Fibroblast of lung (primary cell): Measurements from ENCODE around the gene ATXN7L1. TPM values are rescaled to one million over a fixed set of nuclear protein-coding genes. Genes with fewer than 3 reads are reported as not detected.

Experiments
- DNase-seq, 2 donors: peaks; one replicate each; pipeline versions ENCODE4 v3.0.0 to v3.0.0-alpha.2; 2010; ENCODE audit warnings: low read depth in 2 of 2
- H2AFZ ChIP-seq: 2 replicates; pipeline ENCODE4 v1.5.1; 2012; ENCODE audit warnings: low read length, control low read depth, inconsistent platforms
- H3K27ac ChIP-seq: 2 replicates; pipeline ENCODE4 v1.5.1; 2011; ENCODE audit warnings: low read length, control low read depth; ENCODE audit not compliant: insufficient read depth
- H3K27me3 ChIP-seq: 2 replicates; pipeline ENCODE4 v1.5.1; 2011; ENCODE audit warnings: mild to moderate bottlenecking, low read length; ENCODE audit not compliant: control insufficient read depth, insufficient read depth
- H3K36me3 ChIP-seq: 2 replicates; pipeline ENCODE4 v1.5.1; 2011; ENCODE audit warnings: low read length; ENCODE audit not compliant: control insufficient read depth, insufficient read depth
- H3K4me1 ChIP-seq: 2 replicates; pipeline ENCODE4 v1.5.1; 2011; ENCODE audit warnings: low read length; ENCODE audit not compliant: control insufficient read depth, insufficient read depth; ENCODE audit errors: extremely low read depth
- H3K4me2 ChIP-seq: 2 replicates; pipeline ENCODE4 v1.5.1; 2011; ENCODE audit warnings: low read length, control low read depth; ENCODE audit not compliant: insufficient read depth; ENCODE audit errors: extremely low read depth
- H3K4me3 ChIP-seq, 4 experiments: fragments of 200-600 bp in 1 of 4; sonication (generic) in 1 of 4; replicated peaks in 1 of 4; 2 replicates each; pipeline ENCODE4 v1.5.1; 2011 to 2016; ENCODE audit warnings: low read length in 4 of 4, low read depth in 3 of 4, mild to moderate bottlenecking in 3 of 4, control low read depth in 2 of 4, inconsistent platforms in 1 of 4, mixed read lengths in 1 of 4; ENCODE audit not compliant: insufficient read depth in 1 of 4; ENCODE audit errors: control extremely low read depth in 1 of 4
- H3K79me2 ChIP-seq: 2 replicates; pipeline ENCODE4 v1.5.1; 2012; ENCODE audit warnings: mild to moderate bottlenecking, low read length, inconsistent platforms; ENCODE audit not compliant: control insufficient read depth, insufficient read depth
- H3K9ac ChIP-seq: 2 replicates; pipeline ENCODE4 v1.5.1; 2011; ENCODE audit warnings: mild to moderate bottlenecking, low read length, control low read depth; ENCODE audit not compliant: insufficient read depth
- H3K9me3 ChIP-seq: 2 replicates; pipeline ENCODE4 v1.5.1; 2012; ENCODE audit warnings: low read depth, low read length; ENCODE audit not compliant: control insufficient read depth, insufficient read depth
- H4K20me1 ChIP-seq: 2 replicates; pipeline ENCODE4 v1.5.1; 2011; ENCODE audit warnings: low read length; ENCODE audit not compliant: control insufficient read depth, insufficient read depth; ENCODE audit errors: extremely low read depth
- EZH2 ChIP-seq: IDR thresholded peaks from 2 replicates; pipeline ENCODE4 v1.5.1; 2012; ENCODE audit warnings: low read length, control low read depth, mild to moderate bottlenecking; ENCODE audit errors: missing control alignments
- polyA plus RNA-seq, 2 donors: library from polyadenylated mRNA; depleted of rRNA in 1 of 2; stranded (reverse) in 1 of 2; unstranded in 1 of 2; fragments of >200 nt; gene quantifications; 2 replicates each; pipeline ENCODE4 v1.2.1, GENCODE V29; 2011 to 2012; ENCODE audit warnings: missing spikeins in 1 of 2
- total RNA-seq: library from RNA; depleted of rRNA; stranded (reverse); fragments of >200 nt; gene quantifications from 2 replicates; pipeline ENCODE4 v1.2.1, GENCODE V29; 2014
- TF ChIP-seq, protein P1 (sequence below), 2 donors: IDR thresholded peaks in 1 of 2; conservative IDR thresholded peaks in 1 of 2; 1 replicate in 1 of 2; 2 replicates in 1 of 2; pipeline ENCODE4 v1.5.1; 2011 to 2012; ENCODE audit warnings: low read length in 2 of 2, control low read depth in 1 of 2, inconsistent platforms in 1 of 2, low read depth in 1 of 2, mild to moderate bottlenecking in 1 of 2

The ATXN7L1 gene
- total and polyA plus RNA-seq, 2 donors (not counting 1 experiment from before 2014, with no cell fraction given), result 5.1 to 9.4 TPM

DNA sequence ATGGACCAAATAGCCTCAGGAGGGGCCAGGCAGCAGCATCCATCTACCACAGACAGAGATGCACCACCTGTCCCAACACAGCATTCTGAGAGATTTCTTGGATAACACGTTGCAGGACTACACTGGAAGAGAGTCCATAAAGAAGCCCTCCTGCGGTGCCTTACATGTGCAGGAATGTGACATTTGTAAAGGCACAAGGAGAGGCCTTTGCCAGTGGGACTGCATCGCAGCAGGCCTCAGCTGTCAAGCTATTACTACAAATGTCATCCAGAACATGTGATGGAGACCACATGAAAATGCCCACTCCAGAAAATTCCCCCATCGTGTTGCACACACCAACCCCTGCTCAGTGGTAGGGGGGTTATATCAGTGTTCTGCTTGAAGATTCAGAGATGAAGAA, 77.4 kb downstream of the ATXN7L1 start:
- TF ChIP-seq, protein P1, sequence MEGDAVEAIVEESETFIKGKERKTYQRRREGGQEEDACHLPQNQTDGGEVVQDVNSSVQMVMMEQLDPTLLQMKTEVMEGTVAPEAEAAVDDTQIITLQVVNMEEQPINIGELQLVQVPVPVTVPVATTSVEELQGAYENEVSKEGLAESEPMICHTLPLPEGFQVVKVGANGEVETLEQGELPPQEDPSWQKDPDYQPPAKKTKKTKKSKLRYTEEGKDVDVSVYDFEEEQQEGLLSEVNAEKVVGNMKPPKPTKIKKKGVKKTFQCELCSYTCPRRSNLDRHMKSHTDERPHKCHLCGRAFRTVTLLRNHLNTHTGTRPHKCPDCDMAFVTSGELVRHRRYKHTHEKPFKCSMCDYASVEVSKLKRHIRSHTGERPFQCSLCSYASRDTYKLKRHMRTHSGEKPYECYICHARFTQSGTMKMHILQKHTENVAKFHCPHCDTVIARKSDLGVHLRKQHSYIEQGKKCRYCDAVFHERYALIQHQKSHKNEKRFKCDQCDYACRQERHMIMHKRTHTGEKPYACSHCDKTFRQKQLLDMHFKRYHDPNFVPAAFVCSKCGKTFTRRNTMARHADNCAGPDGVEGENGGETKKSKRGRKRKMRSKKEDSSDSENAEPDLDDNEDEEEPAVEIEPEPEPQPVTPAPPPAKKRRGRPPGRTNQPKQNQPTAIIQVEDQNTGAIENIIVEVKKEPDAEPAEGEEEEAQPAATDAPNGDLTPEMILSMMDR (conservative IDR thresholded peaks at IDR 0.05 in 1 of 2, IDR thresholded peaks at IDR 0.05 in 1 of 2; ENCODE audit: low read depth in 1 of 2, low read length in 2 of 2), result no peak
- TF ChIP-seq EZH2, result no peak

DNA sequence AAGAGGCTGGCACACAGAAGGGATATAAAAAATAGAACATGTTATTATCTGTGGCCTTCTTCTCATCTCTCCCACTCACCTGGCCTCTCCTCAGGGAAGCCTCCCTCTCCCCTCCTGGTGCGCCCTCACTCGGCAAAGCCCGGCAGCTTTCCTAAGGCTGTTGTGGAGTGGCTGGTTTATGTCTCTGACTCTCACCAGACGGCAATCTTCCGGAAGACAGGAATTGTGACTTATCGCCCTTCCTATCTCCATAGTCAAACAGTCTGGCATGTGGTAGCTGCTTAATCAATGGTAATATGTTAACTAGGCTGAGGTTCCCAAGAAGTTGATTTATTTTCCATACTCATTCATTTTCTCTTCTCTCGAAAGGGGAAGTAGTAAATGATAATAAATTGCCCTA, 78.7 kb downstream of the ATXN7L1 start:
- Histone ChIP-seq H3K4me1 (peaks cover 35% of the 10 kb centered on the region), H3K36me3 (no peaks in the 10 kb centered on the region), H4K20me1 (no peaks in the 10 kb centered on the region), H3K27me3 (no peaks in the 10 kb centered on the region), H2AFZ (no peak overlapping the region), H3K27ac (no peak overlapping the region), H3K79me2 (no peaks in the 10 kb centered on the region), H3K9ac (no peak overlapping the region), H3K4me3 (no peak overlapping the region), H3K4me2 (no peak overlapping the region), H3K9me3 (no peaks in the 10 kb centered on the region)
- TF ChIP-seq EZH2, result no peak
- TF ChIP-seq, protein P1 (conservative IDR thresholded peaks at IDR 0.05 in 1 of 2, IDR thresholded peaks at IDR 0.05 in 1 of 2; ENCODE audit: low read depth in 1 of 2, low read length in 2 of 2), result no peak
- no peak for DNase-seq

More for the DNA sequence above, 77.4 kb downstream of the ATXN7L1 start:
- Histone ChIP-seq H3K27me3 (no peaks in the 10 kb centered on the region), H3K27ac (no peak overlapping the region), H3K36me3 (no peaks in the 10 kb centered on the region), H3K4me2 (no peak overlapping the region), H4K20me1 (no peaks in the 10 kb centered on the region), H3K4me3 (no peak overlapping the region), H3K4me1 (peaks cover 41% of the 10 kb centered on the region), H3K79me2 (no peaks in the 10 kb centered on the region), H3K9ac (no peak overlapping the region), H2AFZ (no peak overlapping the region), H3K9me3 (no peaks in the 10 kb centered on the region)
- no peak for DNase-seq

DNA sequence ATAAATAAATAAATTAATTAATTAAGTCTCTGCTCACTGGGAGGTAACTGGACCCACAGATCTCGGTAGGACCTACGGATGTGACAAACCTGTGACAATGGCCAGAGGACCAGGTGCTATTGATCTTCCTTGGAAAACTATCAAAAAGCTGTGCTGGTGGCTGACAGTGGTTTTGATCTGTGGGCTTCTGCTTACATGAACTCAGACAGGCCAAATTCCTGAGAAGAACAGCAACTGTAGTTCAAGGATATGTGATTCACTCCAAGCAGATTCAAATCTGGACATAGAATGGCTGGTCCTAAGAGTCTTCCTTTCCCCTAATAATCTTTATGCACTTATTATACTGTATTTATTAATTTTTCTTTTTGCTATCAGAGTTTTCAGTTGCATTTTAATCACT, 80.0 kb downstream of the ATXN7L1 start:
- DNase-seq, result peak; percentile 38 to 66
- H3K27ac ChIP-seq, result peak overlapping the region; percentile 69

More for the DNA sequence above, 80.0 kb downstream of the ATXN7L1 start:
- no peaks in the 10 kb centered on the region for H3K36me3 ChIP-seq
- no peak overlapping the region for H2AFZ ChIP-seq
- no peaks in the 10 kb centered on the region for H3K9me3 ChIP-seq
- H3K9ac ChIP-seq, result no peak overlapping the region
- no peaks in the 10 kb centered on the region for H3K79me2 ChIP-seq
- no peak overlapping the region for H3K4me2 ChIP-seq
- H4K20me1 ChIP-seq, result no peaks in the 10 kb centered on the region
- peaks cover 33% of the 10 kb centered on the region for H3K4me1 ChIP-seq
- no peaks in the 10 kb centered on the region for H3K27me3 ChIP-seq
- no peak for TF ChIP-seq EZH2
- TF ChIP-seq, protein P1 (conservative IDR thresholded peaks at IDR 0.05 in 1 of 2, IDR thresholded peaks at IDR 0.05 in 1 of 2; ENCODE audit: low read depth in 1 of 2, low read length in 2 of 2), result no peak
- no peak overlapping the region for H3K4me3 ChIP-seq
